DMS53 (cell line): Measurements from ENCODE around the gene FRMD3.
"Not testable (repeated sequence)": the region's sequence is repeated elsewhere in the genome, so short reads cannot be mapped to it uniquely, and the experiment has no call there.

Source experiments
- DNase-seq: peaks from one replicate; lab custom pipeline; 2025; lab: John Stamatoyannopoulos, UW

The FRMD3 gene

DNA sequence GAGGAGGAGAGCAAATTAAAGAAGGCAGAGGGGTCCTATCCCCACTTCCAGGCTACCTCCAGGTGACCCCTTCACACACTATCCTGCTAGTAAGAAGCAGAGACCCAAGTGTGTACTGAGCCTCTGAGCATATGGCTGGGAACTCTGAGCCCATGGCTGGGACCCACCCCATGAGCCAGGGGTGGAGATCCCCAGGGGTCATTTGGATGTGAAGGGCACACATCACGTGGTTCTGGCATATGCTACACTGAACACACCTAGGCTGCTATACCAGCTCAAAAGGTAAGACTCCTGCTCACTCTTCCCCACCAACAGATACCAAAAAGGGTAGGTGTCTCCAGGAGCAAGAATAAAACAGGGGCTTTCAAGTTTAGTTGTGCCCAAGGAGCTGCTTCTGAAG, 149.9 kb downstream of the FRMD3 start:
- no peak for DNase-seq

DNA sequence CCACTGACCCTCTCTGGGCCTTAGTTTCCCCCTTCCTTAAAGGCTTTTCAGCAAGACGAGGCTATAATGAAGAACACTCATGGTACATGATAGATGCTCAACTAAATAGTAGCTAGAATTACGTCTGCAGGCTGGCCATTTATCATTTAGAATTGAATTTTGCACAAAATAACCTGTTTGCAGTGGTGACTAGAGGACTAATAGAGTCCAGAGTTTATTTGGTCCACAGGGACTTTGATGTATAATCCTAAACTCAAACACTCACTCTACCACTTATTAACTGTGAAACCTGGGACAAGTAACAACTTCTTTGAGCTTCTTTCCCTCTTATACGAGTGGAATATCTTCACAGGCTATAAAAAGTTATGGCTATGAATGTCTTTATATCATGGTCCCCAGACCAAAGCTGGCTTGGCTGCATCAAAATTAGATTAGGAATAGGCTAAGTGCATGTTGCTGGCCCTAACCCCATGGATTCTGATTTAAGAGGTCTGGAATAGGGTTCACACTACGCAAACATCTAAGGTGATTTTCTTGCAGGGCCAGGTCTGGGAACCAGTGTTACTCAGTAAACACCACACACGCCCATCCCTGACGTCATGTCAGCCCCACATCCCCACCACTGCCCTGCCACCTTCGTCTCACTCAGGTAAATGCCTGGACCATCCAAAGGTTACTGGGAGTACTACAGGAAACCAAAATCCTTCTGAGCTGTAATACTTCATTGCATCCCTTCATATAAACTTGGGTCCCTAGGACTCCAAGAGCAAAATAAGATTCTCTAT, 150.6 kb downstream of the FRMD3 start:
- DNase-seq: no peak

DNA sequence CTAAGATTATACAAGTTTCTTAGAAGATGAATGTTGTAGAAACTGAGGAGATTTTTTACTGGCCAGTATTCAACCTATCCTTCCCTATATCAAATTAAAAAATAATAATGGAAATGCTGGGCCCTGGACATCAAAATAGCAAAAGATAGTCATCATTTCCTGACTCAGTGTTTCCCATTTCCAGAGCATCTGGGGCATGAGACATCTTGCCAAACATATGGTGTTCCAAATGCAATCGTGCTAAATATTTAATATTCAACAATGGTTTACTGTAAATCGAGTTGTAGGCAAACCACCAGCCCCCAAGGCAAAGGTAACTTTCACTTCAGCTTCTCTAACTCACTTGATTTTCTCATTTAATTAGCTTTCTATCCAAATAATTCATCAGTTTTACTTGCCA, 152.9 kb downstream of the FRMD3 start:
- DNase-seq: no peak

DNA sequence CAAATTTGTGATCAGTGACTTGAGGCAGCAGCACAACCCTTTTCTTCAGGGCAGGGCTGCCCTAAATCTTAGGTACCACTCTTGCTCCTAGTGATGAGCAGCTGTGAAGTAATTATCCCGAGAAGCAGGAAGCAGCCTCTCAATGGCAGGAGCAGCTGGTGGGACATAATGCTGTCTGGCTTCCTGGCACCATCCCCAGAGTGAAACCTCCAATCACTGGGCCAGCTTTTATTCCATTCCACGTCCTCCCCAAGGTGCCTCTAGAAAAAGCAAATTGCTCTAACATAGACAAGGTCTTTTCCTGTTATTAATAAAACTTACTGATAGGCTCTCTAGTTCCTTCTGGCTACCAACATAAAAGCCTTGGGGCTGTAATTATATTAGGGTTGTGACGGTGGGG, 154.0 kb downstream of the FRMD3 start:
- DNase-seq: peak; percentile 73

DNA sequence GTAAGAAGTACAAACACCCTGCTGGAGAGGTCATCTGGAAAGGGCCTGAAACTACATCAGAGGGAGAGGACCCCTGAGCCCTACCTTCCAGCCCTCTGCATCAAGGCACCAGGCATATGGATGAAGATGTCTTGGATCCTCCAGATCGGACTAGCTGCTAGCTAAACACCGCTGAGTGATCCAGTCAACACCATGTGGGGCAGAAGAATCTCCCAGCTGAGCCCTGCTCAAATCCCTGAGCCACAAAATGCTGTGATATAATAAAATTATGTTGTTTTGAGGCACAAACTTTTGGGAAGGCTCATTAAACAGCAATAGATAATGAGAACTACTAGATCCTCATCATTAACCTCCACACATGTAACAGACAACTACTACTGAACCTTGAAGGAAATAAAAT, 155.2 kb downstream of the FRMD3 start:
- no peak for DNase-seq

DNA sequence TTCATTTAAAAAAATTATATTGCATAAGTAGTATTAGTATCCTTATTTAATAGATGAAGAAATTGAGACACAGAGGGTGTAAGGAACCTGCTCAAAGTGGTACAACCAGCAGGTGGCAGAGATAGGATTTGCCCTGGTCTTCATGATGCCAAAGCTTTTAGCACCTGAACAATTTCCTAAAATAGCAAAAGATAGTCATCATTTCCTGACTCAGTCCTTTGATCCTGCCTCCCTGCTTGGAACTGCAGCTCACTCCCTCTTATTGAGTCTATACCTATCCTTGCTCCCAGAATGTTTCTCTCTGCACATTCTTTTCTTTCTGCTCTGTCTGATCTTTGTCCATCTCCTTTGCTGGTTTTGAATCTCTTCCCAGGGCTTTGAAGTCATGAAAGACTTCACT, 155.8 kb downstream of the FRMD3 start:
- DNase-seq: peak; percentile 25

DNA sequence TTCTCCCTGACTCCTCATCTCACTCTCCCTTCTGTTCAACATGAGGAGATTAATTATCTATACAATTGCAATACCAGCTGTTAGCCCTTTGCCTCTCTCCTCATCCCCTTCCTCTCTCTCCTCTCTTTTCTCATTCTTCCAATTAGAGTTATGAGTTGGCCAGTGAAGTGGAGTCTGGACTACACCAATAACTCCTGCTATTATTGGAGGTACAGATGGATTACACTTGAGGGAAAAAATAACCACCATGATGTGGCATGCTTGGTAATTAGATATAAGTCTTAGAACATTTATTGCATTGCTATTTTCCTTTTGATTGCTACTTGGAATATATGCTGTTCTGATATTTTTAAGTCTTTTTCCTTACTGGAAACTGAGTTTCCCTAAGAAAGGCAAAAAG, 159.2 kb downstream of the FRMD3 start:
- DNase-seq: no peak

DNA sequence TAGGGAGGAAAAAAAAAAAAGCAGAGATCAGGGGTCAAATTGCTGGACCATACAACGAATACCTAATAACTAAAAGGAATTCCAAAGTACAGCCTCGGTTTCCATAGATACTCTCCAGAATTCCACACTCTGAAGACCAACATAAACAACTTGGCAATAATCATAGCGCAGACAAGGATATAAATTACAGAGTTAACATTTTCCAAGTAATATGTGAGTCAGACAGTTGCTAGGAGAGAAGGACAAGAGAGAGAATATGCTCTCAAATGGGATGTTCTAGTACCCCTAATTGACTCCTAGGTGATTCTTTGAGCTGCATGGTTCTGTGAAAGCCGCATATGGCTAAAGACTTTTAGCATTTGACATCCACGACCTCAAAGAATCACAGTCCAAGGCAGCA, 165.2 kb downstream of the FRMD3 start:
- DNase-seq: no peak

DNA sequence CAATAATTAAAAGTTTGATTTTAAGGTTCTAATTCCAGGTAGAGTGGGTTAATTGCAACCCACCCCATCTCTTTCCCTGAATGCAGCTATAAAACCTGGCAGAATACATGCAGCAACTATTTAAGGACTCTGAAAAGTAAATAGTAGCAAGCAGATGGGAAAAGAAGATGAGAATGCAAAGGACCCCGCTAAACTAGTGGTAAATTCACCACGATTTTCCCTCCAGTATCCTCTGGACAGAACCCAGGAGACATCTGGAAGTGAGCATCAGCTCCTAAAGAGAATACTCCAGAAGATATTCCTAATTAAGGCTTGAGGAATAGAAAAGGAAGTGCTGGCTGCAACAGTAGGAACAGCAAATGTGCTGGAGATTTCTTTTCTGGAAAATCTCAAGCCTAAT, 170.9 kb downstream of the FRMD3 start:
- no peak for DNase-seq

DNA sequence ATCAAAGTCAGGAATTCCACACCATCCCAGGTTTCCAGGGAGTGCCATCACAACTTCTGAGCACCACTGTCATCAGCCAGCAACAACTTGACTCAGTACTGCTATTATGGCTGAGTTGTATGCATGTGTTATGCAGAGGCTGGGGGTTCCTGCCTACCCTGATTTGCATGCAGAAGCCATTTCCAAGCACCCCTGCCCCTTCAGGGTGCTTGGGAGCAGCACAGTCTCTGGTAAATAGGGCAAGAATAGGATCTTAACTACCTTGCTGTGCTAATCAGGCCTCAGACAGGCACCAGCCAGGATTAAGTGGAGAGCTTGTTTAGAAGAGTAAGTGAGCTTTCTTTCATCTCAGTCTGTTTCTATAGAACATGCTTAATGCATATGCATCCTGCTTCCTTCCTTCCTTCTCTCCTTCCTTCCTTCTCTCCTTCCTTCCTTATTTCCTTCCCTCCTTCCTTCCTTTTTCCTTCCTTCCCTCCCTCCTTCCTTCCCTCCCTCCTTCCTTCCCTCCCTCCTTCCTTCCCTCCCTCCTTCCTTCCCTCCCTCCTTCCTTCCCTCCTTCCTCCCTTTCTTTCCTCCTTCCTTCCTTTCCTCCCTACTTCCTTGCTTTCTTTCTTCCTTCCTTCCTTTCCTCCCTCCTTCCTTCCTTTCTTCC, 175.7 kb downstream of the FRMD3 start:
- DNase-seq: no peak

DNA sequence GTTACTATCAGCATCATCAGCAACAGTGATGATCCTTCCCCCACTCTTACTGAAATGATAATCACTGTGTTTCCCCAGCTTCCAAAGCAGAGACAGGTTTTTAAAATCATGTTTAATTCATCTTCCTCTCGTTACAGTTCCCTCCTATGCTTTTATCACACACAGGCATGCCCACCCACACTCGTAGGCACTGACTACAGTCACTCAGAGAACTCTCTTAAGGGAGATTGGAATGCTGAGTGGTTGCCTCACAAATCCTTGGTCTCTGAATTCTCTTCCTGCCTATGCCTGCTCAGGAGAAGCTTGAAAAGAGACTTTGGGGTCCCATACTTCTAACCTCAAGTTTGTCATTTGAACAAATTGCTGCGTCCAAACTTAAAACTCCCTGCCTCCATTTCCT, 179.2 kb downstream of the FRMD3 start:
- no peak for DNase-seq

DNA sequence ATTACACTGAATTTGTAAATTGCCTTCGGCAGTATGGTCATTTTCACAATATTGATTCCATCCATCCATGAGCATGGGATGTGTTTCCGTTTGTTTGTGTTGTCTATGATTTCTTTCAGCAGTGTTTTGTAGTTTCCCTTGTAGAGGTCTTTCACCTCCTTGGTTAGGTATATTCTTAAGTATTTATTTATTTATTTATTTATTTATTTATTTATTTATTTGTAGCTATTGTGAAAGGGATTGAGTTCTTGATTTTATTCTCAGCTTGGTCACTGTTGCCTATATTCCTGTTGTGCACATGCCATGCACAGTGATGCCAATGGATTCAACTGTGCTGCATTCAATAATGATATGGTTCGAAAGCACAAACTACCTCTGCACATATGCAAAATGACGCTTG, 179.7 kb downstream of the FRMD3 start:
- DNase-seq: not testable (repeated sequence)

DNA sequence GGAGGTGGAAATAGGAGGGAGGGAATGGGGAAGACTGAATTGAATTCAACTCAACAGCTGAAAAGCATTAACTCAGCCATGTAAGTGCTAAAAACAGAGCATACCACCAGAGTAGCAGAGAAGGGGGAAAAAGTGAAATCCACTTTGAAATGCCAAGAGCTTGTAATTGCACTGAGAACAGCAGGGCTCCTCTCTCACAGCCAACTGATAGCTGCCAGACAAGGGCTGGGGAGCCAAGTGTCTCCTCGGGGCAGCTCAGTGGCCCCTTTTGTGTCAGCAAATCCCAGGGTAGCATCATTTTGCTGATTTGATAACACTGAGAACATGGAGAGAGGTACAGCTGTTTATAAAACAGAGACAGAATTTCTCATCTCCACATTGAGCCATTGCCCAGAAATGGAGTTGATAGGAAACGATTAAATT, 182.5 kb downstream of the FRMD3 start:
- DNase-seq: no peak

DNA sequence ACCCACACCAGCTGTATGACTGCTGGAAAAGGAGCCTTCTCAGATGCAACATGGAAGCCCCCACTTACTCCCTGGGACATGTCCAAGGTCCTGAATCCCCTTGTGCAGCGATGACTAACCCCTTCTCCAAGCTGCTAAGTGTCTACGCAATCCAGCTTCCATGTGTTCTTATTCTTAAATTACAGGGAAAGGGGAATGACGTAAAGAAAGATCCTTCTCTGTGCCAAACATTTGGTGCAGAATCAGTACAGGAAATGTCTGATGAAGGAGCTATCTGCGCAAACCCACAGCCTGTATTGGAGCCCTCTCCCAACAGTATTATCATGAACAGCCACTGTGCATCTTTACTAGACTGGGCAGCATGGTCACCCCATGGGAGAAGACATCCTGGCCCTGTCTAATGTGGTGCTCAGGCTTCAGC, 183.2 kb downstream of the FRMD3 start:
- DNase-seq: no peak

DNA sequence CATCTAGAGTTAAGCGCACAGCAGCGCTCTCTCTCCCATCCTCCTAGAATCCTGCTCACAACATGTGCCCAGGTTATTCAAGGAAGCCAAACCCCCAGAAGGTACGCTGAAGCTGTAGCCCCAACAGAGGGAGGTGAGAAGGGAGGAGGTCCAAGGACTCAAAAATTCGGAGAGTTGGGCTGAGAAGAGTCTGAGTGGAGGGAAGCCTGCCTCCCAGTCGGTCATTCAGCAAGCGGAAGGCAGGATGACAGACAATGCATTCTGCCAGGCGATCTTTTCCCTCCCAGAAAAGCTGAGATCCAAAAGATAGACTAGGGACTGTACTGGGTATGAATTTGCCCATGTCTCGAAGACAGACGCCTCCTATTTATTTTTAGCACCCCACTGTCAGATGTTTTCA, 189.2 kb downstream of the FRMD3 start:
- no peak for DNase-seq

DNA sequence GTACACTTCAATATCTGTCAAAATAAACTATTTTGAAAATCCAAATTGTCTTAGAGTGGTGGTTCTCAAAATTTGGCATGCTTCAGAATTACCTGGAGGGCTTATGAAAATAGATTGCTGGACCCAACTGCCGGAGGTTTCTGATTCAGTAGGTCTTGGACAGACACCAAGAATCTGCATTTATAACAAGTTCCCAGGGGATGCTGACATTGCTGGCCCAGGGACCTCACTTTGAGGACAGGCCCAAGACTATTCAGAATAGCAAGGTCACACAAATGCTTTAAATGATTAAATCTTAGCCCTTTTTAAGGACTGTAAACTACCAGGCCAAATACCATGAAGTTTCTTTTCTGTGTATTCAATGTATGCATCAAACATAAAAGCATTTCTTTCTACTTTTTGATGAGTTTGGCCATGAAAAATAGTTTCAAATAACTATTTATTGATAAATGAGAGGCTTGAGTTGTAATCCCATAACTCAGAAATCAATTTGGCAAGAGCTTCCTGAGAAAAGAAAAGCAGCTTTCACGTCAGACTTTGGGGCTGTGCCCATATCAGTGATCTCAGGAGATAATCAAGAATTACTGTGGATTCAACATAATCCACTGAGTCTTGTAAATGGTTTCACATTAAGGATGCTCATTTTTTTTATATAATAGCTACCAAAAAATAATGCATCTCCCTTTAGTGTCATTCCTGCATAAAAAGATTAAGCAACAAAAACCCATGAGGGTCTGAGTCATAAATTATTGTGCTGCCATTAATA, 191.4 kb downstream of the FRMD3 start:
- no peak for DNase-seq

DNA sequence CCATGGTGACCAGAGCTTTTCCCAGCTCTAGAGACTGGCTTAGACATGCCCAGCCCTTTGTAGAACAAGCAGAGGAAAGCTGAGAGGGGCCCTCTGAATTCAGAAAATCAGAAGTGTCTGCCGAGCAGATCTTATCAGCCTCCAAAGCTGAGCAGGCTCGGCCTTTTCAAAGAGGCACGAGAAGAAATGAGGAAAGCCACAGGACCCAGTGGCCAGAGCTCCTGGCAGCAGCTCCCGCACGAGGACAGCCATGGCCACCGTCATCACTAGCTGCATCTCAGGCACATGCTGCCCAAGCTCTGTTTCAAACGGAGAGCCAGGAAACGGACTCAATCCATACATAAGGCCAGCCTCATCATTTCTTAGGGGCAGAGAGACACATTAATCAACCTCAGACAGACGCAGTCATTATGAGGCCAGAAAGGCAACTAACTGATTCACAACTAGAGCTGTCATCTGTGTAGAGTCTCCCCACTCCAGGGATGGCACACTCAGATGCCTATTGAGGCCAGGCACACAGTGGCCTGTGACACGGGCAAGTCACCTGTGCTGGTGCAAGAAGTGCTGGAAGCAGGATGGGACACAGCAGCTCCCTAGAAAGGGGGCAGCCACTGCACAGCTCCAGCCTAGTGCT, 194.7 kb downstream of the FRMD3 start:
- no peak for DNase-seq

DNA sequence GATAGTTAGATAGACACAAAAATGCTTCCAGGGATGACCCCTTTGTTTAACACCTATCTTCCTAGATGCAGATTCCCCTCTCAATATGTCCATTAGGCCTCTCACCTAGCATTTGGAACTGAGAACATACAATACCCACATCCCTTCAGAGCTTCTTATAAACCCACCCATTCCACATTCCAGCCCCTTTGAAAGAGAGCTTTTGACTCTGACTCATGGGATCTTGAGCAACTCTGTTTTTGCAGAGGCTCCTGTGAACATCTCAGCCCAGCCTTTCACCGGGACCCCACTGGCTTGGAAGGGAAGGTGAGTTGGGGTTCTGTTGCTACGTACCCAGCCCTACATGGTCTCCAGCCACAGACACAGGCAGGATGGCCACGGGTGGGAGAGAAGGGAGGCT, 195.5 kb downstream of the FRMD3 start:
- DNase-seq: no peak

DNA sequence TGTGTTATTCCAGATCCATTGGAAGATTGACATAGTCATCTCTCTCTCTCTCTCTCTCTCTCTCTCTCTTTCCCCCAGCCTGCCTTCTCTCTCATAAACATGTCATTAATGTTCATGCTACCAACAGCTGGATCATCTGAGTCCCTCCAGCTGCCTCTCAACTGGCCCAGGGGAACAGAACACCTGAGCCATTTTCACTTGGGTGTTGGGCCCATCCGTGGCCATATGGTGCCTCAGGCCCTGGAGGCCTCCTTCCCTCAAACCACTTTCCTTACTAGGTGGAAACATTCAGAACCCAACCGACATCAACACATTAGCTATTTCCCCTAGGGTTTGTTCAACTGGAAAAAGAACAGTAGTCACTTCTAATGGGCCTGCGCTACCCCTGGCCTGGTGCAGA, 196.2 kb downstream of the FRMD3 start:
- no peak for DNase-seq

DNA sequence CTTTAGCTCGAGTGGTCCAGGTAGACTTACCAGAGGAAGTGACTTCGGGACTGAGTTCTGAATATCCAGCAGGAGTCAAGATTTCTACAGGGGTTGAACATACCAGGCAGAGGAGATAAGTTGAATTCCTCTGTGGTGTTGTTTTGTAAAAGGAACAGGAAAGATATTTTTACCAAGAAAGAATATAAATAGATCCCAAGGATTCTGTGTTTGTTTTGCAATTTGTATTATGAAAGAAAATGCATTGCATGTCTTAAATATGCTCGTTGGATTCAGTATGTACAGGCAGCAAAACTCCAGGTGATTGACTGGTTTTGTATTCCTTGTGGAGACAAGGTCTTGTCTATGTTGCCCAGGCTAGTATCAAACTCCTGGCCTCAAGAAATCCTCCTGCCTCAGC, 197.8 kb downstream of the FRMD3 start:
- DNase-seq: no peak

DNA sequence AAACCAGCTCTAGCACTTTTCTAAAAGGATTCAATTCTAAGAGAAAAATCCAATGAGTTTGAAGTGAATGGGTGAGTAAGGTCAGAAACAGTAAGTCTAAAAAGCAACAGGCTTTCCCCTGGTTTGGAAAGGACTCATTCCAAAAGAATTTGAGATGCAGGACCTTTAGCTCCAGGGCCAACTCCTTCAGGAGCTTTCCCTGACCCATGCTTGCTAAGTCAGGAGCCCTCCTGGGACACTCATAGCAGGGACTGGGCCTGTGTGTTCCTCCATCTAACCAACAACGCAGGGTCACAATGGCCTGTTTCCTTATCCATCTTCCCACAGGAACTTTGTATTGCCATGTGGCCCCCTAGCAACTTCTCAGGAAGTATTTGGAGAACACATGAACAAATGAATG, 198.8 kb downstream of the FRMD3 start:
- DNase-seq: no peak

DNA sequence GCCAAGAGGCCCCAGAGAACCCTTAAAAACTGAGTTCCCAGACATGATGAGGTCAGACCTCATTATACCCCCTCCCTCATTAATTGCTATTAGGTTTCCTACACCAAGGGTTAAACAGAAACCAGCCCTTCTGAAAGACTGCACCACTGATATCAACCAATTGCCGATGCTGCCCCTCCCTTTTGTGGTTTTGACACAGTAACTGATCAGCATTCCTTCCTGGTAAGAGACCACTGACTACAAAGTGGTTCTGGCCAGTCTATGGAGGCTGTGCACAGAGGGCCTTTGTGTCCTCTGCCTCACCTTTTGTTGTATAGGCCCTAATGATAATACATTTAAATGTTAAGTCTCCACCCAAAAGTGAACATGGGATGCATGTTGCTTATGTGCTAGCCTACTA, 201.5 kb downstream of the FRMD3 start:
- DNase-seq: no peak

DNA sequence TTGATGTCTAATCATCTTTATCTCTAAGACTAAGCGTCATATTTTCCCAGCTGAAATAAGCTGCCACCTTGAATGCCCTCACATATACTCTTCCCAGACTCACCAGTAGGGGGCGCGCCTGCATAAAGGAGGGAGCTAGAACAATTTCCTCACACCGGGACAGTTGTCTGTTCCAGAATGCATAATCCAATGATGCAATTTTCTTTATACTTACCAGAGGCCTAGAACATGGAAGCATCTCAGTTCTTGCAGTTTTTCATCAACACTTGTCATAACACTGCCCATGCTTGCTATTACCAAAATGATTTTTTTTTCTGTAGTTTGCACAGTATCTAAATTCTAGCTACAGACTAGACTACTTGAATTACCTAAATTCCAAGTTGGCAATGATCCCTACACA, 203.9 kb downstream of the FRMD3 start:
- peak; percentile 82 for DNase-seq
